ENCODE data around the gene KRI1.

KRI1 gene

DNA sequence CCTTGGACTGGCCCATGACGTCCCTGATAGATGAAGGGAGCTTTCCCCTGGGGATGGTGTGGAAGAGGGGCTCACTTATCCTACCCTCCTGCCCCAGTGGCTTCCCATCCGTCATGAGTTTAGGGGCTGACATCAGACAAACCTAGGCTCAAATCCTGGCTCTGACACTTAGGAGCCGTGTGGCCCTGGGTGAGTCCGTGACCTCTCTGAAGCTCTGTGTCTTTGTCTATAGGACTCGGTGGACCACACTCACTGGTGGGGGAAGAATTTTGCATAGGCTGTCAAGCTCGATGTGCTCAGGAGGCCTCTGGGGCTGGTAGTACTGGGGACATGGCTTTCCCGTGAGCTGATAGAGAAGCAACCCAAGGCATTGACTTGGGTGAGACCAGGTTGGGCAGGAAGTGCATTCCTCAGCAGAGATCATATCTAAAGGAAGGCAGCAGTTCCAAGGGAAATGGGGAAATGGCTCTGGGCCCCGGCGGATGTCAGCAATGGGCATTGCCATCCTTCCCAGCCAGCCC is 38.7 kb upstream of the KRI1 start:
- no peaks in the 10 kb centered on the region for H3K9me2 ChIP-seq (replicated peaks; ENCODE audit: insufficient read depth, low read length)
- H4K20me1 ChIP-seq (ENCODE audit: low read depth, low read length), result no peaks in the 10 kb centered on the region
- no peaks in the 10 kb centered on the region for H3K9me3 ChIP-seq (ENCODE audit: insufficient read depth, low read length)
- peak overlapping the region; percentile 88 for H3K27ac ChIP-seq (ENCODE audit: low read depth, low read length)
- H3K4me2 ChIP-seq (ENCODE audit: low read depth, low read length, poor library complexity, severe bottlenecking), result peak overlapping the region; percentile 74
- H2AFZ ChIP-seq (ENCODE audit: low read depth, low read length, severe bottlenecking), result no peak overlapping the region
- TF ChIP-seq EZH2phosphoT487 (conservative IDR thresholded peaks at IDR 0.05; ENCODE audit: low read length), result no peak
- TF ChIP-seq, protein P1, sequence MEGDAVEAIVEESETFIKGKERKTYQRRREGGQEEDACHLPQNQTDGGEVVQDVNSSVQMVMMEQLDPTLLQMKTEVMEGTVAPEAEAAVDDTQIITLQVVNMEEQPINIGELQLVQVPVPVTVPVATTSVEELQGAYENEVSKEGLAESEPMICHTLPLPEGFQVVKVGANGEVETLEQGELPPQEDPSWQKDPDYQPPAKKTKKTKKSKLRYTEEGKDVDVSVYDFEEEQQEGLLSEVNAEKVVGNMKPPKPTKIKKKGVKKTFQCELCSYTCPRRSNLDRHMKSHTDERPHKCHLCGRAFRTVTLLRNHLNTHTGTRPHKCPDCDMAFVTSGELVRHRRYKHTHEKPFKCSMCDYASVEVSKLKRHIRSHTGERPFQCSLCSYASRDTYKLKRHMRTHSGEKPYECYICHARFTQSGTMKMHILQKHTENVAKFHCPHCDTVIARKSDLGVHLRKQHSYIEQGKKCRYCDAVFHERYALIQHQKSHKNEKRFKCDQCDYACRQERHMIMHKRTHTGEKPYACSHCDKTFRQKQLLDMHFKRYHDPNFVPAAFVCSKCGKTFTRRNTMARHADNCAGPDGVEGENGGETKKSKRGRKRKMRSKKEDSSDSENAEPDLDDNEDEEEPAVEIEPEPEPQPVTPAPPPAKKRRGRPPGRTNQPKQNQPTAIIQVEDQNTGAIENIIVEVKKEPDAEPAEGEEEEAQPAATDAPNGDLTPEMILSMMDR (IDR thresholded peaks at IDR 0.05; ENCODE audit: insufficient read depth, low read length, poor library complexity, severe bottlenecking), result no peak
- no peak overlapping the region for H3K4me3 ChIP-seq (ENCODE audit: insufficient read depth, low read length, poor library complexity, severe bottlenecking)
- peak overlapping the region; percentile 82 for H3K9ac ChIP-seq (ENCODE audit: low read length)
- no peaks in the 10 kb centered on the region for H3K27me3 ChIP-seq (ENCODE audit: low read length)
- peaks cover 8% of the 10 kb centered on the region; the same call in 1 of the 2 replicates for H3K79me2 ChIP-seq (ENCODE audit: insufficient read depth, low read length)
- H3F3A ChIP-seq (ENCODE audit: insufficient read depth), result peaks cover 16% of the 10 kb centered on the region
- H3K36me3 ChIP-seq (ENCODE audit: low read length), result no peaks in the 10 kb centered on the region

GRCh38 chr19:10603873-10604459 is 38.2 kb upstream of the KRI1 start:
- H3K9me3 ChIP-seq (ENCODE audit: insufficient read depth, low read length), result no peaks in the 10 kb centered on the region
- TF ChIP-seq EZH2phosphoT487 (conservative IDR thresholded peaks at IDR 0.05; ENCODE audit: low read length), result no peak
- TF ChIP-seq, protein P1 (IDR thresholded peaks at IDR 0.05; ENCODE audit: insufficient read depth, low read length, poor library complexity, severe bottlenecking), result no peak
- H3K4me3 ChIP-seq (ENCODE audit: insufficient read depth, low read length, poor library complexity, severe bottlenecking), result peak overlapping the region; percentile 91
- peaks cover 4% of the 10 kb centered on the region; the same call in 1 of the 2 replicates for H3K79me2 ChIP-seq (ENCODE audit: insufficient read depth, low read length)
- no peaks in the 10 kb centered on the region for H3K36me3 ChIP-seq (ENCODE audit: low read length)
- H3K9ac ChIP-seq (ENCODE audit: low read length), result peak overlapping the region; percentile 82
- peak overlapping the region; percentile 88 for H3K27ac ChIP-seq (ENCODE audit: low read depth, low read length)
- peak overlapping the region; percentile 74 for H3K4me2 ChIP-seq (ENCODE audit: low read depth, low read length, poor library complexity, severe bottlenecking)
- no peaks in the 10 kb centered on the region for H3K9me2 ChIP-seq (replicated peaks; ENCODE audit: insufficient read depth, low read length)
- H3K27me3 ChIP-seq (ENCODE audit: low read length), result no peaks in the 10 kb centered on the region
- H4K20me1 ChIP-seq (ENCODE audit: low read depth, low read length), result no peaks in the 10 kb centered on the region
- H3F3A ChIP-seq (ENCODE audit: insufficient read depth), result peaks cover 16% of the 10 kb centered on the region
- no peak overlapping the region for H2AFZ ChIP-seq (ENCODE audit: low read depth, low read length, severe bottlenecking)

- H4K20me1 ChIP-seq (ENCODE audit: low read depth, low read length), result no peaks in the 10 kb centered on the region
- H2AFZ ChIP-seq (ENCODE audit: low read depth, low read length, severe bottlenecking), result peak overlapping the region; percentile 44
- no peaks in the 10 kb centered on the region for H3K27me3 ChIP-seq (ENCODE audit: low read length)
- peaks cover 4% of the 10 kb centered on the region; the same call in 1 of the 2 replicates for H3K79me2 ChIP-seq (ENCODE audit: insufficient read depth, low read length)
- TF ChIP-seq EZH2phosphoT487 (conservative IDR thresholded peaks at IDR 0.05; ENCODE audit: low read length), result no peak
- TF ChIP-seq, protein P1 (IDR thresholded peaks at IDR 0.05; ENCODE audit: insufficient read depth, low read length, poor library complexity, severe bottlenecking), result no peak
- H3K36me3 ChIP-seq (ENCODE audit: low read length), result no peaks in the 10 kb centered on the region
- H3K9me3 ChIP-seq (ENCODE audit: insufficient read depth, low read length), result no peaks in the 10 kb centered on the region
- peak overlapping the region; percentile 88 for H3K27ac ChIP-seq (ENCODE audit: low read depth, low read length)
- peaks cover 16% of the 10 kb centered on the region for H3F3A ChIP-seq (ENCODE audit: insufficient read depth)
- peak overlapping the region; percentile 74 for H3K4me2 ChIP-seq (ENCODE audit: low read depth, low read length, poor library complexity, severe bottlenecking)
- no peaks in the 10 kb centered on the region for H3K9me2 ChIP-seq (replicated peaks; ENCODE audit: insufficient read depth, low read length)
- peak overlapping the region; percentile 82 for H3K9ac ChIP-seq (ENCODE audit: low read length)
- peak overlapping the region; percentile 91 for H3K4me3 ChIP-seq (ENCODE audit: insufficient read depth, low read length, poor library complexity, severe bottlenecking)
These were observed 37.5 kb upstream of the KRI1 start for GRCh38 chr19:10603084-10603872.
